ENCODE data around the gene SFRP5.

SFRP5 gene

DNA sequence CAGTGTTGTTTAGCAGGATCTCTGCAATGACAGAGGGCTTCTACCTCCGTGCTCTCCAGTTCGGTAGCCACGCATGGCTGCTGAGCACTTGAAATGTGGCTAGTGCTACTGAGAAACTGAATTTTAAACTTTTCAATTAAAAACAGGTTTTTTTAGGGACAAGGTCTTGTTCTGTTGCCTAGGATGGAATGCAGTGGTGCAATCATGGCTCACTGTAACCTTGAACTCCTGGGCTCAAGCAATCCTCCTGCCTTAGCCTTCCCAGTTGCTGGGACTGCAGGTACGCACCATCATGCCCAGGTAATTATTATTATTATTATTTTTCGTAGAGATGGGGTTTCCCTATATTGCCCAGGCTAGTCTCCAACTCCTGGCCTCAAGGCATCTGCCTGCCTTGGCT is 13.4 kb upstream of the SFRP5 start:
- no peak for DNase-seq

DNA sequence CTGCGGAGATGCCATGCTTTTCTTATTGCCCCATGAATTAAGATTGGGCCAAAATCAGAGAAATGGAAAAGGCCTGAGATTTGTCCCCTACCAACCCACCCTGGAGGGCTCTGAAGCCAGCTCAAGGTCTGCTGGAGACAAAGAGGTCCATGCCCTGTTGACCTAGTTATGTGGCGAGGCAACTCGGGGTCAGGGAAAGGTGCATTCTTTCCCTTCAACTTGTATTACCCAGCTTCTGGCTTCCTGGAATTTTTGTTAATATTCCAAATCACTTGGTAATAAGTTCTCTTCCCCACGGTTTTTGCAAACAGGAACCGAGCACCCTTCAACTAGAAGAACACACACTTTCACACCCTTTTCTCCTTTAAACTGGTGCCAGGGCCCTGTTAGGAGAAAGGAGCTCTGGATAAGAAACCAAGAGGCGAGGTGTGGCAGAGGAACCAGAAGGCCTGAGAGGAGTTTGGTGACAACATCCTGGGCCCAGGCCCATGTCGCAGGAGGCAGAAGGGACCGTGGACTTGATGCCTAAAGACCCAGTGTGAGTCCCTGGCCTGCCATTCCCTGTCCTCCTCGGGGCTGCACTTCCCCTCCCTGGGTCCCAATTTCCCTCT is 12.5 kb upstream of the SFRP5 start:
- DNase-seq: no peak

GRCh38 chr10:97782455-97783228 is 10.8 kb upstream of the SFRP5 start:
- no peak for DNase-seq

DNA sequence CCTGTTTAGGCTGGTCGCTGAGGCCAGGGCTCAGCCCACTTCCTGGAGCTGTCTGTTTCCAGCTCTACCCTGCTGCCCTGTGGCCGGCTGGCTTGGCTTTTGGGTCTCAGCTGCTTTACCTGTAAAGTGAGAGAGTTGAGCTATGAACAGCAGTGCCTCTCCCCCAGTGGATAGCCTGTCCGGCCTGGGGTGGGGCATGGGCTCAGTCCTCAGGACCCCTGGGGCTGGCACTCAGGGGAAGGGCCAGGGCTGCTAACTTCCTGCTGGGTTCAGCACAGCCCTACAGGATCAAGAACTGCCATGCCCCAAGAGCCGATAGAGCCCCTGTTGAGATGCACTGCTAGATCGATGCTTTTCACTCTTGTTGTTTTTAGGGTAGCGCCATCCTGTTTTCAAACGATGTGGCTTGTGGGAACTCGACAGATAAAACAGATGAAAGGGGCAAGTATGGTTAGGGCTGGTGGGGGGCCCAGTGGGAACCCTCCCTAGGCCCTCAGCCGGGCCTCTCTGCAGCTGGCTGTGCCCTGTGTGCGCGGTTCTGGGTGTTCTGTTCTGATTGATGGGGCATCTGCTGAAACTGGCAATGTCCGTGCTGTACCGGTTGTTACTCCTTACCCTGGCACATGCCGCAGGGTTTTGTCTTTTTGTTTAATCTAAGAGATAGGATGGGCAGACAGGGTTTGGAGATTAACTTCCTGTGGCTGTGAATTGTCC is 10.0 kb upstream of the SFRP5 start:
- DNase-seq: no peak

GRCh38 chr10:97780841-97781617 is 9.2 kb upstream of the SFRP5 start:
- no peak for DNase-seq

GRCh38 chr10:97779975-97780374 is 8.2 kb upstream of the SFRP5 start:
- no peak for DNase-seq

GRCh38 chr10:97779492-97779891 is 7.7 kb upstream of the SFRP5 start:
- DNase-seq: no peak

- DNase-seq: no peak
These were observed 6.9 kb upstream of the SFRP5 start for GRCh38 chr10:97778452-97779302.

GRCh38 chr10:97777143-97777542 is 5.3 kb upstream of the SFRP5 start:
- no peak for DNase-seq

DNA sequence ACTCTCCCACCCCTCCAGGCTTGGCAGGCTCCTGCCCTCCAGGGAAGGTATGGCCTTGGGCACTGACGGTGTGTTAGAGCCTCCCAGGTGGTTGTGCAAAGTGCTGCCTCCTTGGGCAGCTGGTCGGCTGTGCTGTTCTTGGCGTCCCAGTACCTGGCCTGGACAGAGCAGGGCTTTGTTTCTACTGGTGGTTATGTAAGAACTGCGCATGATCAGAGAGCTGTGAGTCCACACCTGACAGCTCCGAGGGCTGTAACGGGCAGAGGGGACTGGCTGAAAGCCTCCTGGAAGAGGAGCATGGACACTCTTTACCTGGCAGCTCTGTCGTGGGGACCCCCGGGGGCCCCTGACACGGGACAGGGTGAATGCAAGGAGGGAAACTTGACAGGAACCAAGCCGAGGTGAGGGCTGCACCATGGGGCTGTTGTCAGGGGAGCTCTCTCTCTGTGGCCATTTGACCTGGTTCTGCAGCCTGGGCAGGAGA is 3.1 kb upstream of the SFRP5 start:
- no peak for DNase-seq

- no peak for DNase-seq
These were observed 1.3 kb upstream of the SFRP5 start for GRCh38 chr10:97773096-97773495.

DNA sequence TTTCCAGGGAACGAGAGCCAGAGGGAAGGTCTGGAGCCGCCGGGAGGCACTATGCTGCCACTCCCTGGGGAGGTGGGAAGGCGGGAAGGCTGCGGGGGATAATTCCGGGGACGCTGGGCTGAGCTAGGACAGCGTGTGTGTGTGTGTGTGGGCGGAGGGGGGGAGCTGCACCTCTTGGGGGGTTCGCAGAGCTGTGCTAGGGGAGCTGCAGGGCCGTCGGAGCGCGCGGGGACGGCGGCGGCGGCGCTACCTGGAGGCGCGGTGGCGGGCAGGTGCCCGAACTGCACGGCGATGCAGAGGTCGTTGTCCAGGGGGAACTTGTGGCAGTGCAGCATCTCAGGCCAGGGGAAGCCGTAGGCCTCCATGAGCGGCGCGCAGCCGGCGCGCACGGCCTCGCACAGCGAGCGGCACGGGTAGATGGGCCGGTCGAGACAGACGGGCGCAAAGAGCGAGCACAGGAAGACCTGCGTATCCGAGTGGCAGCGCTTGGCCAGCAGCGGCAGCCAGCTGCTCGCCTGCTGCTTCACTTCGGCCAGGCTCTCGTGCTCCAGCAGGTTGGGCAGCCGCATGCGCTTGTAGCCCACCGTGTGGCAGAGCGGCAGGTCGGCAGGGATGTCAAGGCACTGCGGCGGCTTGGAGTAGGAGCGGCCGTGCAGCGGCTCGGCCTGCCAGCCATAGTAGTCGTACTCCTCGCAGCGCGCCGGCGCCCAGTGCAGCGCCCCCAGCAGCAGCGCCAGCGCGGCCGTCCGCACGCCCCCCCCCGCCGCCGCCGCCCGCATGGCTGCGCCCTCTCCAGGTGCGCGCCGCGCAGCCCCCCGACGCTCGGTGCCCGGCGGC is 526 bp downstream of the SFRP5 start:
- no peak for DNase-seq

DNA sequence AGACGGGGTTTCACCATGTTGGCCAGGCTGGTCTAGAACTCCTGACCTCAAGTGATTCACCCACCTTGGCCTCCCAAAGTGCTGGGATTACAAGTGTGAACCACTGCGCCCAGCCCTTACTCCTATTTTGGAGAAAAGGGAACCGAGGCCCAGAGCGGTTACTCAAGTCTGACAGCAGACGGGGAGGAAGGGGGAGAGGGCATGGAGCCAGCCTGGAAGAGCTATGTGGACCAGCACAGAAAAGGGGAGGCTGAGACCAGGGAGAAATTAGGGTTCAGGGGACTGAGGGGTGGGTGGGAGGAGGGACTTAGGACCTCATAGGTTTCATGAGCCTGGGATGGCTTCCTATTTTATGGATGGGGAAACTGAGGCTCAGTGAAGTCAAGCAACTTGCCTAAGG is 1.5 kb downstream of the SFRP5 start:
- DNase-seq: no peak

DNA sequence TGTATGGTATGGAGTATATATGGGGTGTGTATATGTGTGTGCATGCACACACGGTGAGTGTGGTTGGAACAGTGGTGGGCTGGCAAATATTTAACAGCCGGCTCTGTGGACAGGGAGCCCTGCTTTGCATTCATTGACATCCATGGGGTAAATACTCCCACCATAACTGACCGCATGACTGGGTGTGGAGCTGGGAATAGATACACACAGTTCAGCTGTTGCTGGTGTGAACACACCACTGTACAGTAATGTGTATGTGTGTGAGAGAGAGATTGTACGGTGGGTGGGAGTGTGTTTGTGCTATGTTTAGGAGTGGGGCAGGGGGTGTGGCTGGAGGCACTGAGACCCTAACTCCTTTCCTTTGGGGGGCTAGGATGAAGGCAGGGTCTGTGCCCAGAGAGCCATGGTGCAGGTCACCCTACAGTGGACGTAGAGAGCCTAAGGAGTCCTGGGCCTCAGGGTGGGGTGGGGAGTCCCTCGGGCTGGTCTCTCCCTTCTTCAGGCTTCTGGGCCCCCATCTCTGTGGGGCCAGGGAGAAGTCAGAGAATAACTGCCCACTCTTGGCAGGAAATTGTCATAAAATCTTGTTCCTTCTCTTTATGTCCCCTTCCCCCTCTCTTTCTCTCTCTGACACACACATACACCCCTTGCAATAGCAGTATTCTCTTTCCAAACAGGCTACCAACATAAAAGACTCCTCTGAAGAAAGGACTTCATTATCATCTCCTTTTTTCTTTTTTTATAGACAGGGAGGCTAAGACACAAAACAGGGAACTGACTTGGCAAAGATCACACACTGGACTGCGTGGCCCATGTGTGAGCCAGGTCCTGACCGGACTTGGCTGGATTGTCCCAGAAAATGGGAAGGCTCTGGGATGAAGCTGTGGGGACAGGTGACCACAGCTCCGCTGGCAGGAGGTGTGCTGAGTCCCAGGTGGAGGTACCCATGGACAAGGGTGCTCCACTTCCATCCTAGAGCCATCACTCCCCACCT is 3.2 kb downstream of the SFRP5 start:
- DNase-seq: no peak

GRCh38 chr10:97766996-97767924 is 4.5 kb downstream of the SFRP5 start:
- DNase-seq: no peak

DNA sequence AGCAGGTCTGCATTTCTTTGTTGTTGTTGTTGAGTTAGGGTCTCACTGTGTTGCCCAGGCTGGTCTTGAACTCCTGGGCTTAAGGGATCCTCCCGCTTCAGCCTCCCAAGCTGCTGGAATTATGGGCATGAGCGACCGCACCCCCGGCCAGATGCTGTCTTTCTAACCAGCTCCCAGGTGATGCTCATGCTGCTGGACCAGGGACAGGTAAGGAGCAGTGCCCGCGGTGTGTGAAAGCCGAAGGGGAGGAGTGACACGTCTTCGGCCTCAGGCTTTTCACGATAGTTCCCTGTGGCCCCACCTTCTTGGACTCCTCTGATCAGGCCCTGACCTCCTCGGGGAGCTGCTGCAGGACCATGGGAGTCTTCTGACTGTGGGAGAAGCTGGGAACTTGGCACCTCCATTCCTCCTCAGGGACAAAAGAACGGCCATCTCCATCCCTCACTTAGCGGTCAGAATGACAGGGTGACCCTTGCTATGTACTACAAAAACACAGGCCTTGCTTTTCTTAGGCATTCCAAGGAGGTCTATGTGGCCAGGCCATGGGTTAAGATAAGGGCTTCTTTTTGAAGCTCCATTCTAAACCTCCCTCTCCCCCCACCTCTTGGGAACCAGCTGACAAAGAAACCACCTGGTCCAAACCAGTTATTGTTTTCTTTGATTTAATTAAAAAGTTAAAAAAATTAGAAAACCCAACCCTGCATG is 5.5 kb downstream of the SFRP5 start:
- no peak for DNase-seq

GRCh38 chr10:97765201-97765600 is 6.6 kb downstream of the SFRP5 start:
- DNase-seq: no peak

- no peak for DNase-seq
These were observed 7.3 kb downstream of the SFRP5 start for GRCh38 chr10:97764519-97764931.
